Ishikawa (cell line): ENCODE measurements around the gene SMAD9.

Experiments used
- CEBPB ChIP-seq: IDR thresholded peaks from 2 replicates; pipeline ENCODE4 v1.6.1; 2012
- CREB1 ChIP-seq: IDR thresholded peaks from 2 replicates; pipeline ENCODE4 v1.6.1; 2012; ENCODE audit warnings: low read depth
- EGR1 ChIP-seq: IDR thresholded peaks from 2 replicates; pipeline ENCODE4 v1.6.1; 2012
- EP300 ChIP-seq: IDR thresholded peaks from 2 replicates; pipeline ENCODE4 v1.6.1; 2012; ENCODE audit warnings: borderline replicate concordance
- FOXM1 ChIP-seq: IDR thresholded peaks from 2 replicates; pipeline ENCODE4 v1.6.1; 2012; ENCODE audit warnings: low read depth, borderline replicate concordance
- MAX ChIP-seq: IDR thresholded peaks from 2 replicates; pipeline ENCODE4 v1.6.1; 2012
- NFIC ChIP-seq: IDR thresholded peaks from 2 replicates; pipeline ENCODE4 v1.6.1; 2012
- RAD21 ChIP-seq: IDR thresholded peaks from 2 replicates; pipeline ENCODE4 v1.6.1; 2012; ENCODE audit warnings: low read depth
- REST ChIP-seq: IDR thresholded peaks from 2 replicates; pipeline ENCODE4 v1.6.1; 2012; ENCODE audit warnings: low read depth, mild to moderate bottlenecking
- TAF1 ChIP-seq: IDR thresholded peaks from 2 replicates; pipeline ENCODE4 v1.6.1; 2012; ENCODE audit warnings: low read depth, mild to moderate bottlenecking
- TCF12 ChIP-seq: IDR thresholded peaks from 2 replicates; pipeline ENCODE4 v1.6.1; 2012; ENCODE audit warnings: low read depth
- TEAD4 ChIP-seq: IDR thresholded peaks from 2 replicates; pipeline ENCODE4 v1.6.1; 2012
- USF1 ChIP-seq: IDR thresholded peaks from 2 replicates; pipeline ENCODE4 v1.6.1; 2012
- YY1 ChIP-seq: IDR thresholded peaks from 2 replicates; pipeline ENCODE4 v1.6.1; 2012; ENCODE audit warnings: low read depth
- ZBTB7A ChIP-seq: IDR thresholded peaks from 2 replicates; pipeline ENCODE4 v1.6.1; 2012; ENCODE audit warnings: low read depth

The SMAD9 gene

GRCh38 chr13:36883824-36884223 is 36.2 kb downstream of the SMAD9 start:
- TF ChIP-seq YY1 = no peak
- no peak for TF ChIP-seq CEBPB
- no peak for TF ChIP-seq MAX
- no peak for TF ChIP-seq REST
- TF ChIP-seq ZBTB7A = no peak
- TF ChIP-seq NFIC = no peak
- no peak for TF ChIP-seq CREB1
- no peak for TF ChIP-seq RAD21
- TF ChIP-seq EGR1 = no peak
- TF ChIP-seq FOXM1 = no peak
- TF ChIP-seq EP300 = no peak
- TF ChIP-seq USF1 = no peak
- no peak for TF ChIP-seq TCF12

GRCh38 chr13:36882829-36883390 is 37.1 kb downstream of the SMAD9 start:
- no peak for TF ChIP-seq FOXM1
- TF ChIP-seq MAX = no peak
- TF ChIP-seq CREB1 = no peak
- TF ChIP-seq TEAD4 = no peak
- TF ChIP-seq EP300 = no peak
- no peak for TF ChIP-seq REST
- no peak for TF ChIP-seq RAD21
- no peak for TF ChIP-seq YY1
- no peak for TF ChIP-seq TAF1
- no peak for TF ChIP-seq USF1
- no peak for TF ChIP-seq NFIC
- TF ChIP-seq CEBPB = no peak
- TF ChIP-seq TCF12 = no peak
- no peak for TF ChIP-seq ZBTB7A

GRCh38 chr13:36880961-36881360 is 39.1 kb downstream of the SMAD9 start:
- TF ChIP-seq NFIC = no peak
- TF ChIP-seq USF1 = no peak

- no peak for TF ChIP-seq TEAD4
- no peak for TF ChIP-seq FOXM1
- TF ChIP-seq NFIC = no peak
- no peak for TF ChIP-seq USF1
- TF ChIP-seq CEBPB = no peak
- no peak for TF ChIP-seq RAD21
- no peak for TF ChIP-seq EP300
- TF ChIP-seq ZBTB7A = no peak
- no peak for TF ChIP-seq YY1
- no peak for TF ChIP-seq TAF1
- TF ChIP-seq REST = no peak
- no peak for TF ChIP-seq TCF12
- no peak for TF ChIP-seq CREB1
- no peak for TF ChIP-seq EGR1
- TF ChIP-seq MAX = no peak
These were observed 40.7 kb downstream of the SMAD9 start for GRCh38 chr13:36879218-36879938.
